Neutrophil (primary cell): Measurements from ENCODE around the gene ZNF879.

Experiments
- H3K27ac ChIP-seq: fragments of 200-600 bp; sonication (generic); 2 replicates; pipeline ENCODE4 v1.5.1; 2016; ENCODE audit warnings: mild to moderate bottlenecking, moderate library complexity
- H3K27me3 ChIP-seq: fragments of 200-600 bp; sonication (generic); 2 replicates; pipeline ENCODE4 v1.6.0; 2016; ENCODE audit warnings: mild to moderate bottlenecking
- H3K36me3 ChIP-seq: fragments of 200-600 bp; sonication (generic); 2 replicates; pipeline ENCODE4 v1.5.1; 2017
- H3K4me1 ChIP-seq, 2 experiments: fragments of 200-600 bp in 1 of 2; sonication (generic) in 1 of 2; 1 replicate in 1 of 2; 2 replicates in 1 of 2; pipeline versions ENCODE4 v1.5.1 to v1.6.1; 2013 to 2016; ENCODE audit warnings: low read depth in 1 of 2, low read length in 1 of 2, mild to moderate bottlenecking in 1 of 2, moderate library complexity in 1 of 2; ENCODE audit not compliant: control insufficient read depth in 1 of 2, insufficient read depth in 1 of 2
- H3K4me3 ChIP-seq, 2 experiments: fragments of 200-600 bp in 1 of 2; sonication (generic) in 1 of 2; 1 replicate in 1 of 2; 2 replicates in 1 of 2; pipeline ENCODE4 v1.5.1; 2013 to 2016; ENCODE audit warnings: low read depth in 1 of 2, low read length in 1 of 2, mild to moderate bottlenecking in 1 of 2, moderate library complexity in 1 of 2
- H3K9me3 ChIP-seq: fragments of 200-600 bp; sonication (generic); 2 replicates; pipeline ENCODE4 v1.5.1; 2016
- TF ChIP-seq, protein P1 (sequence below): fragments of 200-600 bp; sonication (generic); IDR thresholded peaks from 2 replicates; pipeline ENCODE4 v1.5.1; 2016; ENCODE audit warnings: antibody characterized with exemption

Gene ZNF879

GRCh38 chr5:178996156-178996555 lies 27.4 kb upstream of the ZNF879 start:
- Histone ChIP-seq H3K27me3 (peaks cover 53% of the 10 kb centered on the region), H3K9me3 (peaks cover 5% of the 10 kb centered on the region), H3K27ac (no peak overlapping the region), H3K36me3 (no peaks in the 10 kb centered on the region), H3K4me1 (no peaks in the 10 kb centered on the region), H3K4me3 (no peak overlapping the region)
- TF ChIP-seq, protein P1, sequence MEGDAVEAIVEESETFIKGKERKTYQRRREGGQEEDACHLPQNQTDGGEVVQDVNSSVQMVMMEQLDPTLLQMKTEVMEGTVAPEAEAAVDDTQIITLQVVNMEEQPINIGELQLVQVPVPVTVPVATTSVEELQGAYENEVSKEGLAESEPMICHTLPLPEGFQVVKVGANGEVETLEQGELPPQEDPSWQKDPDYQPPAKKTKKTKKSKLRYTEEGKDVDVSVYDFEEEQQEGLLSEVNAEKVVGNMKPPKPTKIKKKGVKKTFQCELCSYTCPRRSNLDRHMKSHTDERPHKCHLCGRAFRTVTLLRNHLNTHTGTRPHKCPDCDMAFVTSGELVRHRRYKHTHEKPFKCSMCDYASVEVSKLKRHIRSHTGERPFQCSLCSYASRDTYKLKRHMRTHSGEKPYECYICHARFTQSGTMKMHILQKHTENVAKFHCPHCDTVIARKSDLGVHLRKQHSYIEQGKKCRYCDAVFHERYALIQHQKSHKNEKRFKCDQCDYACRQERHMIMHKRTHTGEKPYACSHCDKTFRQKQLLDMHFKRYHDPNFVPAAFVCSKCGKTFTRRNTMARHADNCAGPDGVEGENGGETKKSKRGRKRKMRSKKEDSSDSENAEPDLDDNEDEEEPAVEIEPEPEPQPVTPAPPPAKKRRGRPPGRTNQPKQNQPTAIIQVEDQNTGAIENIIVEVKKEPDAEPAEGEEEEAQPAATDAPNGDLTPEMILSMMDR: no peak

DNA sequence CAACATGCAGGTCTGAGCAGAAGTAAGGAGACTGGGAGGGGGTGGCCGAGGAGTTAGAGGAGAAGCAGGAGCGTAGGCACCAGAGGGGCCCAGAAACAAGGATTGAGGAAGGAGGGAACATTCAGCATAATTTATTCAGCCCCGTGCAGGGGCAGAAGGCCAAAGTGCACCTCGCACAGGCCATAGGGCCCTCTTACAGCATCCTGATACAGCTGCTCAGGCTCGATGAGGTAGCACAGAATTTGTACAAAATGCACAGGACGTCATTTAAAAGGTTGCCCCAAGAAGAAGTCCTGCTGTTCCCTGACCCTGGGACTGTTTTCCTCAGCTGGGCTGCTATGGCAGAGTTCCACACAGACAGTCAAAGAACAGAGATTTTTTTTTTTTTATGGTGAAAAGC lies 26.4 kb upstream of the ZNF879 start:
- H3K27ac ChIP-seq: no peak overlapping the region
- peaks cover 51% of the 10 kb centered on the region for H3K27me3 ChIP-seq
- TF ChIP-seq, protein P1: no peak
- H3K36me3 ChIP-seq: no peaks in the 10 kb centered on the region
- peaks cover 5% of the 10 kb centered on the region for H3K9me3 ChIP-seq
- H3K4me1 ChIP-seq: no peaks in the 10 kb centered on the region
- no peak overlapping the region for H3K4me3 ChIP-seq

- Histone ChIP-seq H3K4me3 (no peak overlapping the region), H3K4me1 (no peaks in the 10 kb centered on the region), H3K36me3 (no peaks in the 10 kb centered on the region), H3K27ac (no peak overlapping the region), H3K9me3 (peaks cover 5% of the 10 kb centered on the region), H3K27me3 (peaks cover 38% of the 10 kb centered on the region)
- TF ChIP-seq, protein P1: no peak
These were observed 25.2 kb upstream of the ZNF879 start for GRCh38 chr5:178998441-178998840.

DNA sequence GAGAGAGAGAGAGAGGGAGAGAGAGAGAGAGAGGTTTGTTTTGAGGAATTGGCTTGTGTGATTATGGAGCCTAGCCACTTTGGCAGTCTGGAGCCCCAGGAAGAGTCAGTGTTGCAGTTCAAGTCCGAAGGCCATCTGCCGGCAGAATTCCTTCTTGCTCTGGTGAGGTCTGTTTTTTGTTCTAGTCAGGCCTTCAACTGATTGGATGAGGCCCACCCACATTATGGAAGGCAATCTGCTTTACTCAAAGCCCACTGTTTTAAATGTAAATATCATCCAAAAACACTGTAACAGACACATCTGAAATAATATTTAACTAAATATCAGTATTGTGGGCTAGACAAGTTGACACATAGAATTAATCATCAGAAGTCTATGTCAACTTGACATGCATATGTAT lies 17.0 kb upstream of the ZNF879 start:
- no peak overlapping the region for H3K27ac ChIP-seq

GRCh38 chr5:179008667-179009066 lies 14.9 kb upstream of the ZNF879 start:
- Histone ChIP-seq H3K27me3 (no peaks in the 10 kb centered on the region), H3K27ac (no peak overlapping the region), H3K36me3 (no peaks in the 10 kb centered on the region), H3K4me1 (no peaks in the 10 kb centered on the region), H3K9me3 (no peaks in the 10 kb centered on the region), H3K4me3 (no peak overlapping the region)
- TF ChIP-seq, protein P1: no peak

More for the DNA sequence above, 17.0 kb upstream of the ZNF879 start:
- H3K9me3 ChIP-seq: no peaks in the 10 kb centered on the region
- no peaks in the 10 kb centered on the region for H3K36me3 ChIP-seq
- H3K4me1 ChIP-seq: no peaks in the 10 kb centered on the region
- TF ChIP-seq, protein P1: no peak
- H3K27me3 ChIP-seq: no peaks in the 10 kb centered on the region
- H3K4me3 ChIP-seq: no peak overlapping the region
